GM19238 (cell line): ENCODE results near the gene MRPL12.

ENCODE experiments used
- DNase-seq: peaks from one replicate; pipeline ENCODE4 v3.0.0; 2011; ENCODE audit warnings: low spot score; ENCODE audit not compliant: insufficient read length

Gene MRPL12

GRCh38 chr17:81715872-81716673 is 12.9 kb downstream of the MRPL12 start:
- DNase-seq = no peak

GRCh38 chr17:81716674-81716996 is 13.5 kb downstream of the MRPL12 start:
- DNase-seq = no peak

- no peak for DNase-seq
These were observed 14.0 kb downstream of the MRPL12 start for GRCh38 chr17:81717049-81717765.

DNA sequence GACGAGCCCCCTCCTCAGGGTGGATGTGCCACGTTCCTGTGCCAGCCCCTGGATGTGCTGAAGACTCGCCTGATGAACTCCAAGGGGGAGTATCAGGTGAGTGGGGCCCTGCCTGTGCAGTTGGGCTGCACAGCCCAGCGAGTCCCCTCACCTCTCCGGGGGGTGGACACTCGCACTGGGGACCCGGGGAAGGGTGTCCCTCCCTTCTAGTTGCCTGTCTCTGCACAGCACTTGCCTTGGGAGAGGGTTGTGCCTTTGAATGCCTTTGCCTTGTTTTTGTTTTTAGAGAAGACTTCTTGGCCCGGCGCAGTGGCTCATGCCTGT is 14.6 kb downstream of the MRPL12 start:
- DNase-seq = no peak

DNA sequence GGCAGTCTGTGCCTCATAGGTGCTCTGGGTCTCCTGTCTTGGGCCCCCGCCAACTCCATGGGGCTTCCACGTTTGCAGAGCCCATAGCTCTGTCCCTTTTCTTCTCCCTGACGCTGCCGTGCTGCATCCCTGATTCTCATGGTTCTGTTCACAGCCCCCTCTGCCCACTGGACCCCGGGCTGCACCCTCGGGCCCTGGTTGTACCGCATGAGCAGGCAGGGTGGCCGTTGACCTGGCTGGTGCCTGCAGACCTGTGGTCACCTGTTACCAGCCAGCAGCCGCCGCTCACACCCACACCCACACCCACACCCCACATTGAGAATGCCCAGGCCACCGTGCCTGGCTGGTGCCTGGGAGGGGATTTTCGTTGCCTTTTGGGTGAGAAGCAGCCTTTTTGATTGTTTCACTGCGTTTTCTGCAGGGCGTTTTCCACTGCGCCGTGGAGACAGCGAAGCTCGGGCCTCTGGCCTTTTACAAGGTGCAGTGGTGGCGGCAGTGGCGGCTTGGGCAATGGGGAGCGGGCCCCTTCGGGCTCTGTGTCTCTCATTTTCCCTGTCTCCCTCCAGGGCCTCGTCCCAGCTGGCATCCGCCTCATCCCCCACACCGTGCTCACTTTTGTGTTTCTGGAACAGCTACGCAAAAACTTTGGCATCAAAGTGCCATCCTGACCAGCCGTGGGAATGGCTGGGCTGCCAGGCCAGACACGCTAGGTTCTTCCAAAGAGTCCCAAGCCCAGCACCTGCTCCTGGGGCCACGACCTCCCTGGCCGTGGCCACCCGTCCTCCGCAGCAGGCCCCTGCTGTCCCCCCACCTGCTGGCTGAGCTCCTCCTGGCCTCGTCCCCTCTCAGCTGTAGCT is 16.5 kb downstream of the MRPL12 start:
- DNase-seq = no peak

- no peak for DNase-seq
These were observed 17.3 kb downstream of the MRPL12 start for GRCh38 chr17:81720267-81721071.

DNA sequence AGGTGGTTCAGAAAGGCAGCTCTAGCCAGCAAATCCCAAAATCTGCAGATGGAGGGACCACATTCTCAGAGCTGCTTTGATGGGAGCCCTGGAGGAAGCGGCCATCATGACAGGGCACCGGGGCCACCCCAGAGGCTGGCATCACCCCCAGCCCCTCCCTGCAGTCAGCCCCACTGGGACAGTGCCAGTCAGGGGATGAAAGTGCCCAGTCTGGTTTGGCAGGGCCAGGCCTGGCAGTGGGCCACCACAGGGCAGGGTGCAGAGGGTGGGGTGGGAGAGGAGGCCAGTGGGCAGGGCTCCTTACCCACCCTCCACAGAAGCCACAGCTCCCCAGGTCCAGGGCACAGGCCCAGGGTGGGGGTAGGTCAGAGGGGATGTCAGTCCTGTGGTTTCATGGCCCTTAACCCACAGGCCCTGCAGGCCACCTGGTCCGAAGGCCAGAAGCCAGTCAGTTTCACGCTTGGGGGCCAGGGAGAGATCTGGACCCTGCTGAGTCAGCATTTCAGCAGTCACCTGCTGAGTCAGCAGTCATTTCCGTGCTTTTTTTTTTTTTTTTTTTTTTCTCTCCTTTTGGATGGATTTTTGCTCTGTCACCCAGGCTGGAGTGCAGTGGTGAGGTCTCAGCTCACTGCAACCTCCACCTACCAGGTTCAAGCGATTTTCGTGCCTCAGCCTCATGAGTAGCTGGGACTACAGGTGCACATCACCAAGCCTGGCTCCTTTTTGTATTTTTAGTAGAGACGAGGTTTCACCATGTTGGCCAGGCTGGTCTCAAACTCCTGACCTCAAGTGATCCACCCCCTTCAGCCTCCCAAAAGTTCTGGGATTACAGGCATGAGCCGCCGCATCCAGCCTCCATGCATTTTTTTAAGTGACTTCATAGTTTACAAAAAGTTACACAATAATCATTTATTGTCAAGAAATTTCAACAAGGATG is 19.3 kb downstream of the MRPL12 start:
- DNase-seq = no peak

DNA sequence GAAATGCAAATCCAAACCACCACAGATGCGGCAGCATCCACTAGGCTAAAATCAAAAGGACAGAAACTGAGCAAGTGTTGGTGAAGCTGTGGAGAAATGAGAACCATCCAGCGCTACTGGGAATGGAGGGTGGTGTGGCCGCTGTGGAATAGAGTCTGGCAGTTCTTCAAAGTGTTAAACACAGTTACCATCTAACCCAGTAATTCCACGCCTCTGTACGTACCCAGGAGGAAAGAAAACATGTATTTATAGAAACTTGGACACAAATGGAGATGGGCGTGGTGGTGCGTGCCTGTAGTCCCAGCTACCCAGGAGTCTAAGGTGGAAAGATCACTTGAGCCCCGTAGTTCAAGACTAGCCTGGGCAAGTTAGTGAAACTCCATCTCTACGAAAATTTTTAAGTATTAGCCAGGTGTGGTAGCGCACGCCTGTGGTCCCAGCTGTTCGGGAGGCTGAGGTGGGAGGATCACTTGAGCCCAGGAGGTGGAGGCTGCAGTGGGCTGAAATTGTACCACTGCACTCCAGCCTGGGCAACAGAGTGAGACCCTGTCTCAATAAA is 20.6 kb downstream of the MRPL12 start:
- DNase-seq = no peak

- no peak for DNase-seq
These were observed 22.3 kb downstream of the MRPL12 start for GRCh38 chr17:81725439-81725838.

- no peak for DNase-seq
These were observed 22.8 kb downstream of the MRPL12 start for GRCh38 chr17:81726004-81726403.

DNA sequence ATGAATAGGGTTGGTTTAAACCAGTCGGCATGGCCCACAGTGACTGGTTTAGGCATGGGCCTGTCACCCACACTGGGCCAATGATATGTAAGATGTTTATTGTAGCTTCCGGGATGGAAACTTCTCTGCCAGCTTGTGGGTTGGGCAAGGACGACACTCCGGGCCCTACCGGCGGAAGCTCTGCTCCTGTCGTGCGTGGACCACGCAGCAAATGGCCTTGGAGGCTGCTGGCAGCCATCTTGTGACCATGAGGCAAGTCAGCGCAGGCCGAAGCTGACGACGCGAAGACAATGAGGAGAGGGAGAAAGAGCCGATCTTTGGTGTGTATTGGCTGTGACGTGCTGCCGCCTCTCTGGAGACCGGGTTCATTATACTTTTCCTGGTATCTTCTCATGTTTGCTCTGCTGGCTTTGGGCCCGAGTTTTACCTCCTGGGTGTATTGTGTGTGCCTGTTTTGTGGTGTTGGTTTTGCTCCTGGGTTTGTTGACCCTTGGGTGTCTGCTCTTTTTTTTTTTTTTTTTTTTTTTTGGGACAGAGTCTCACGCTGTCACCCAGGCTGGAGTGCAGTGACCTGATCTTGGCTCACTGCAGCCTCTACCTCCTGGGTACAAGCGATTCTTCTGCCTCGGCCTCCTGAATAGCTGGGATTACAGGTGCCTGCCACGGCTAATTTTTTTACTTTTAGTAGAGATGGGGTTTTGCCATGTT is 24.3 kb downstream of the MRPL12 start:
- no peak for DNase-seq

DNA sequence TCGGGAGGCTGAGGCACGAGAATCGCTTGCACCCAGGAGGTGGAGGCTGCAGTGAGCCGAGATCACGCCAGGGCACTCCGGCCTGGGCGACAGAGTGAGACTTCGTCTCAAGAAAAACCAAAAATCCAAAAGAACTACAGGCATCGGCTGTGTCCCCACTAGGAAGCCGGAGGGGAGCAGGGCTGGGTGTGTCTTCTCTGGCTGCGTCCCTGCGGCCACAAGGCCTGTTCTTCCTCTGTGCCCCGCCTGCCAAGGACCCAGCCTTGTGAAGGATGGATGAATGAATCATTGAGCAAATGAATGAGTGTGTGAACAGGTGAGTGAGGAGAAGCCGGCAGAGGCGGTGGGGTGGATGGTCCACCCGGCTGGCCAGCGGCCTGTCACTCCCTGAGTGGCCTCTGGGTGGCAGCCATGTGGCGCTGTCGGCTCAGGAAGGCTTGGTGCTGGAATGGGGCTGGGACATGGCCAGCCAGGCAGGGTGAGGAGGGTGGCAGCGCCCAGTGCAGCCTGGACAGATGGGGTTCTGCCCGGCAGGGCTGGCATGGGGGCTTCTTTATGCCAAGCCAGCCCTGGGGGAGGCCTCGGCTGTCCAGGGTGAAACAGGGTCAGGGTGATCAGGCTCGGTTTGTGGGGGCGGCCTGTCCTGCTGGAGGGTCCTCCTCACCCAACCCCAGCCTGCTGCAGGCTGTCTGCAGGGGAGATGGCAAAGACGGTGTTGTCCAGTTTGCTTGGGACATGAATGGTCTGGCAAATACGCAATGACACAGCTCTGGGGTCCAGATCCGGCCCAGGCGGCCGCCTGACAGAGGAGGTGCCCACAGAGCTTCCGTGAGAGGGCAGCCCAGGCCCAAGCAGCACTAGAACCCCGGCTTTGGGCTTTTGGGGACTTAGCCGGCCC is 30.6 kb downstream of the MRPL12 start:
- DNase-seq = peak; percentile 90

- no peak for DNase-seq
These were observed 31.5 kb downstream of the MRPL12 start for GRCh38 chr17:81734405-81735263.

DNA sequence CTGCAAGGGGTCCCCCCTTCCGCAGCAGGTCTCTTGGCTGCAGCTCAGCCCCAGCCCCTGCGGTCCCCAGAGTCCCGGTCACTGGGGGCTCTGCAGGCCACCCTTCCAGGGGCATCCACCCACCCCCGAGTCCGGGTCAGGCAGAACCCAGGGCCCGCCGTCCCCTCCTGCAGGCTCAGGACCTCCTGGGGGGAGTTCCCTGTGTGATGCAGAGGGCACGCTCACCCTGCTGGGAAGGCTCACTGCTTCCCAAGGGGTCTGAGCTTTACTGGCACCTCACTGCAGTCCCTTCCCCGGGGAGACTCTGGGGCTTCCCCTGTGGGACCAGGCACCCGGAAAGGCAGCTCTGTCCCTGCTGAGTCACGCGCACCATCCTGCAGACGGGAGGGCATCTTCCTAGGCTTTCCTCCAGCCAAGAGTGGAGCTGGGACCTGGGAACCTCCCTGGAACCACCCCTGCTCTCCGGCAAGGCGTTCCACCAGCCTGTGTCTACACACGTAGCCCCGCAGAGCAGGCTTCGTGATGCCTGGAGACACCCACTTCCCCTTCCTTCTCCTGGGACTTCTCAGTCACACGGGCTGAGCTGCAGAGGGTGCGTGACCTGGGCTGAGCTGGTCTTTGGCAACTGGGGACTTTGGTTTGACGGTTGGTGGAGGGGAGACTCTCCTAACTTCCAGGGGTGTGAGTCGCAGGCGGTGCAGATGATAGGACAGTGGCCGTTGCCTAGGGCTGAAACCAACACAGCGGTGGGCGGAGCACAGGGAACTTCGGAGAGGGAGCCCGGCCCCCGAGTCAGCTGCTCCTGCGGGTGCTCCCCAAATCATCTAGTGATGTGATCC is 32.3 kb downstream of the MRPL12 start:
- DNase-seq = no peak

DNA sequence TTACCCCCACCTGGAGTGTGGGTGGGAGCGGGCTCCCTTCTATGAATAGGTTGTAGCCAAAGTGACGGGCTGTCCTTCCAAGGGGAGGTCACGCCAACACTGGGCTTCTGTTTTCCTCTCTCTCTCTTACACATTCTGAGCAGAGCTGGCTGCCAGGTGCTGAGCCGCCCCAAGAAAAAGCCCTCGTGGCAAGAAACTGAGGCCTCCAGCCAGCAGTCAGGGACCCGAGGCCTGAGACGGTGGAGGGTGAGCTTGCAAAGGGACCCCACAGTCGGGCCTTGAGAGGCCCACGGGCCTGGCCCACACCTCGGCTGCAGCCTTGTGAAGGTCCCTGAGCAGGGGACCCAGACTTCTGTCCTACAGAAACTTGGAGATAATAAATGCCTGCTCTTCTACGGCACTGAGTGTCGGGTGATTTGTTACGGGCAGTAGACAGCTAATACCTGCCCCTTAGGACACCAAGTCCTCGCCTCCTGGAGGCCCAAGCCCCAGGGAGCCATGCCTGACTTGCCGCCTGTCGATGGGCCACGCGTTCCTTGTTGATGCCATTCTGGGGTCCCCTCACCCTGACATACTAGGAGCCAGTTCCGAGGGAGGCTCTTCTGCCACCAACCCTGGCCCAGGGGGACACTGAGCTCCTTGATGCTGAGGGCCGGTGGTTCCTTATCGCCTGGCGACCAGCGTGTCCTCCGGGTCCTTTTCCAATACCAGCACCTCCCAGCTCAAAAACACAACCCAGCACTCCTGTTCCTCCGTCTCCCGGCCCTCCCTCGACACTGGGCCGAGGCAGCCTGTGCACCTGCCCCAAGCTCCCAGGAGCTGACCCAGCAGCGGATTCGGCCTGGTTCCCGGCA is 35.0 kb downstream of the MRPL12 start:
- DNase-seq = no peak
